ENCODE data around the gene ORM2. TPM values are rescaled to one million over a fixed set of nuclear protein-coding genes. Genes with fewer than 3 reads are reported as not detected.

The ORM2 gene
- total and polyA plus RNA-seq, 9 donors = 0.33 to 0.40 (median 0.36) TPM; not detected in 6

- Histone ChIP-seq H3K4me3 (ENCODE audit: low read length) (no peak overlapping the region), H3K27ac (ENCODE audit: low read length) (no peak overlapping the region), H3K27me3 (ENCODE audit: control insufficient read depth, insufficient read depth, low read length) (no peaks in the 10 kb centered on the region), H3K36me3 (ENCODE audit: control insufficient read depth, insufficient read depth, low read length) (peaks cover 73% of the 10 kb centered on the region), H3K9me3 (replicated peaks; ENCODE audit: control insufficient read depth, low read depth, low read length) (no peaks in the 10 kb centered on the region), H3K4me1 (ENCODE audit: control insufficient read depth, insufficient read depth, low read length) (no peaks in the 10 kb centered on the region)
- DNase-seq = no peak
- WGBS (ENCODE audit: insufficient coverage) = 93% methylated on average over 7 of the region's 7 CpGs
These were observed 31.9 kb downstream of the ORM2 start for GRCh38 chr9:114361542-114361941.

GRCh38 chr9:114362394-114362793 is 32.7 kb downstream of the ORM2 start:
- H3K27me3 ChIP-seq (ENCODE audit: control insufficient read depth, insufficient read depth, low read length) = no peaks in the 10 kb centered on the region
- no peak overlapping the region for H3K27ac ChIP-seq (ENCODE audit: low read length)
- H3K4me3 ChIP-seq (ENCODE audit: low read length) = no peak overlapping the region
- no peaks in the 10 kb centered on the region for H3K9me3 ChIP-seq (replicated peaks; ENCODE audit: control insufficient read depth, low read depth, low read length)
- peaks cover 68% of the 10 kb centered on the region for H3K36me3 ChIP-seq (ENCODE audit: control insufficient read depth, insufficient read depth, low read length)
- WGBS (ENCODE audit: insufficient coverage) = 74% methylated on average over 12 of the region's 12 CpGs
- H3K4me1 ChIP-seq (ENCODE audit: control insufficient read depth, insufficient read depth, low read length) = no peaks in the 10 kb centered on the region
- no peak for DNase-seq

GRCh38 chr9:114363424-114363823 is 33.8 kb downstream of the ORM2 start:
- Histone ChIP-seq H3K9me3 (replicated peaks; ENCODE audit: control insufficient read depth, low read depth, low read length) (no peaks in the 10 kb centered on the region), H3K27me3 (ENCODE audit: control insufficient read depth, insufficient read depth, low read length) (no peaks in the 10 kb centered on the region), H3K36me3 (ENCODE audit: control insufficient read depth, insufficient read depth, low read length) (peaks cover 71% of the 10 kb centered on the region), H3K4me1 (ENCODE audit: control insufficient read depth, insufficient read depth, low read length) (no peaks in the 10 kb centered on the region), H3K4me3 (ENCODE audit: low read length) (no peak overlapping the region), H3K27ac (ENCODE audit: low read length) (no peak overlapping the region)
- DNase-seq = no peak
- WGBS (ENCODE audit: insufficient coverage) = 30% methylated on average over 2 of the region's 2 CpGs

GRCh38 chr9:114364134-114365041 is 34.7 kb downstream of the ORM2 start:
- no peak for DNase-seq
- Histone ChIP-seq H3K4me3 (ENCODE audit: low read length) (no peak overlapping the region), H3K9me3 (replicated peaks; ENCODE audit: control insufficient read depth, low read depth, low read length) (no peaks in the 10 kb centered on the region), H3K4me1 (ENCODE audit: control insufficient read depth, insufficient read depth, low read length) (no peaks in the 10 kb centered on the region), H3K36me3 (ENCODE audit: control insufficient read depth, insufficient read depth, low read length) (peaks cover 70% of the 10 kb centered on the region), H3K27ac (ENCODE audit: low read length) (no peak overlapping the region), H3K27me3 (ENCODE audit: control insufficient read depth, insufficient read depth, low read length) (no peaks in the 10 kb centered on the region)
- 86% methylated on average over 2 of the region's 6 CpGs for WGBS (ENCODE audit: insufficient coverage)

- WGBS (ENCODE audit: insufficient coverage) = no CpG with 5 or more reads among the region's 2 CpGs
- H3K36me3 ChIP-seq (ENCODE audit: control insufficient read depth, insufficient read depth, low read length) = peaks cover 65% of the 10 kb centered on the region
- no peak overlapping the region for H3K27ac ChIP-seq (ENCODE audit: low read length)
- no peaks in the 10 kb centered on the region for H3K9me3 ChIP-seq (replicated peaks; ENCODE audit: control insufficient read depth, low read depth, low read length)
- no peak for DNase-seq
- no peak overlapping the region for H3K4me3 ChIP-seq (ENCODE audit: low read length)
- H3K4me1 ChIP-seq (ENCODE audit: control insufficient read depth, insufficient read depth, low read length) = peaks cover 4% of the 10 kb centered on the region
- H3K27me3 ChIP-seq (ENCODE audit: control insufficient read depth, insufficient read depth, low read length) = no peaks in the 10 kb centered on the region
These were observed 35.5 kb downstream of the ORM2 start for GRCh38 chr9:114365194-114365593.

GRCh38 chr9:114366334-114367128 is 36.9 kb downstream of the ORM2 start:
- peak; percentile 67 for DNase-seq
- Histone ChIP-seq H3K27ac (ENCODE audit: low read length) (no peak overlapping the region), H3K27me3 (ENCODE audit: control insufficient read depth, insufficient read depth, low read length) (no peaks in the 10 kb centered on the region), H3K36me3 (ENCODE audit: control insufficient read depth, insufficient read depth, low read length) (peaks cover 55% of the 10 kb centered on the region), H3K4me3 (ENCODE audit: low read length) (no peak overlapping the region), H3K4me1 (ENCODE audit: control insufficient read depth, insufficient read depth, low read length) (peaks cover 16% of the 10 kb centered on the region), H3K9me3 (replicated peaks; ENCODE audit: control insufficient read depth, low read depth, low read length) (no peaks in the 10 kb centered on the region)
- 51% methylated on average over 3 of the region's 10 CpGs for WGBS (ENCODE audit: insufficient coverage)

- Histone ChIP-seq H3K4me1 (ENCODE audit: control insufficient read depth, insufficient read depth, low read length) (peaks cover 23% of the 10 kb centered on the region), H3K27me3 (ENCODE audit: control insufficient read depth, insufficient read depth, low read length) (no peaks in the 10 kb centered on the region), H3K36me3 (ENCODE audit: control insufficient read depth, insufficient read depth, low read length) (peaks cover 49% of the 10 kb centered on the region), H3K4me3 (ENCODE audit: low read length) (no peak overlapping the region), H3K27ac (ENCODE audit: low read length) (peak overlapping the region; percentile 26), H3K9me3 (replicated peaks; ENCODE audit: control insufficient read depth, low read depth, low read length) (no peaks in the 10 kb centered on the region)
- DNase-seq = no peak
- 86% methylated on average over 6 of the region's 6 CpGs for WGBS (ENCODE audit: insufficient coverage)
These were observed 37.7 kb downstream of the ORM2 start for GRCh38 chr9:114367366-114367765.

GRCh38 chr9:114367772-114368569 is 38.3 kb downstream of the ORM2 start:
- Histone ChIP-seq H3K36me3 (ENCODE audit: control insufficient read depth, insufficient read depth, low read length) (peaks cover 45% of the 10 kb centered on the region), H3K27me3 (ENCODE audit: control insufficient read depth, insufficient read depth, low read length) (no peaks in the 10 kb centered on the region), H3K9me3 (replicated peaks; ENCODE audit: control insufficient read depth, low read depth, low read length) (no peaks in the 10 kb centered on the region), H3K27ac (ENCODE audit: low read length) (no peak overlapping the region), H3K4me3 (ENCODE audit: low read length) (no peak overlapping the region), H3K4me1 (ENCODE audit: control insufficient read depth, insufficient read depth, low read length) (peaks cover 29% of the 10 kb centered on the region)
- WGBS (ENCODE audit: insufficient coverage) = 90% methylated on average over 7 of the region's 14 CpGs
- DNase-seq = no peak

GRCh38 chr9:114369216-114370130 is 39.8 kb downstream of the ORM2 start:
- Histone ChIP-seq H3K27me3 (ENCODE audit: control insufficient read depth, insufficient read depth, low read length) (no peaks in the 10 kb centered on the region), H3K27ac (ENCODE audit: low read length) (no peak overlapping the region), H3K4me3 (ENCODE audit: low read length) (no peak overlapping the region), H3K36me3 (ENCODE audit: control insufficient read depth, insufficient read depth, low read length) (peaks cover 40% of the 10 kb centered on the region), H3K9me3 (replicated peaks; ENCODE audit: control insufficient read depth, low read depth, low read length) (no peaks in the 10 kb centered on the region), H3K4me1 (ENCODE audit: control insufficient read depth, insufficient read depth, low read length) (peaks cover 36% of the 10 kb centered on the region)
- DNase-seq = no peak
- 100% methylated on average over 4 of the region's 9 CpGs for WGBS (ENCODE audit: insufficient coverage)

Data from muscle of leg (tissue), 11 donors.